SK-N-SH (cell line): ENCODE results near the gene GID4. TPM values are rescaled to one million over a fixed set of nuclear protein-coding genes. Genes with fewer than 3 reads are reported as not detected.

ENCODE experiments used
- CTCF ChIA-PET: fragments of 300-600, 350-600 bp; formaldehyde crosslinking; extraction: SDS; loops from one replicate; lab custom pipeline; 2021; lab: Yijun Ruan, JAX
- POLR2A ChIA-PET: fragments of 350-600 bp; sonication (Branson Sonifier 250); formaldehyde crosslinking; extraction: SDS; loops from one replicate; lab custom pipeline; 2020; ENCODE audit warnings: antibody characterized with exemption, inconsistent platforms; lab: Yijun Ruan, JAX
- DNase-seq: peaks from one replicate; pipeline ENCODE4 v3.0.0; 2012
- H2AFZ ChIP-seq: fragments of 200-600 bp; sonication (generic); 2 replicates; pipeline ENCODE4 v1.8.1; 2016; ENCODE audit warnings: antibody characterized with exemption, mild to moderate bottlenecking, low read depth
- H3F3A ChIP-seq: fragments of 200-600 bp; sonication (generic); replicated peaks from 2 replicates; pipeline ENCODE3; 2016; ENCODE audit warnings: antibody characterized with exemption, mild to moderate bottlenecking; ENCODE audit not compliant: insufficient read depth
- H3K27ac ChIP-seq, 2 experiments: fragments of 200-500 bp in 1 of 2; fragments of 200-600 bp in 1 of 2; sonication (Bioruptor generic) in 1 of 2; sonication (generic), shearing (Covaris generic) in 1 of 2; 2 replicates each; pipeline versions ENCODE4 v1.5.1 to v1.6.1; 2014 to 2016; ENCODE audit warnings: low read depth in 2 of 2, inconsistent platforms in 1 of 2, low read length in 1 of 2, mild to moderate bottlenecking in 1 of 2, mixed read lengths in 1 of 2
- H3K27me3 ChIP-seq: fragments of 200-600 bp; sonication (generic), shearing (Covaris generic); 2 replicates; pipeline ENCODE4 v1.6.1; 2016; ENCODE audit warnings: mixed run types; ENCODE audit not compliant: insufficient read depth
- H3K36me3 ChIP-seq, 2 experiments: fragments of 200-500 bp in 1 of 2; fragments of 200-600 bp in 1 of 2; sonication (Bioruptor generic) in 1 of 2; sonication (generic) in 1 of 2; replicated peaks in 1 of 2; 2 replicates each; pipeline versions ENCODE3 to v1.5.1; 2014 to 2016; ENCODE audit warnings: low read length in 1 of 2, mild to moderate bottlenecking in 1 of 2; ENCODE audit not compliant: insufficient read depth in 2 of 2, control insufficient read depth in 1 of 2
- H3K4me1 ChIP-seq, 2 experiments: fragments of 200-500 bp in 1 of 2; fragments of 200-600 bp in 1 of 2; sonication (Bioruptor generic) in 1 of 2; sonication (generic), shearing (Covaris generic) in 1 of 2; 2 replicates each; pipeline versions ENCODE4 v1.5.1 to v1.6.1; 2014 to 2016; ENCODE audit warnings: low read depth in 1 of 2, low read length in 1 of 2, mixed run types in 1 of 2; ENCODE audit not compliant: insufficient read depth in 2 of 2, control insufficient read depth in 1 of 2
- H3K4me2 ChIP-seq: fragments of 200-600 bp; sonication (generic), shearing (Covaris generic); 2 replicates; pipeline ENCODE4 v1.6.1; 2017; ENCODE audit warnings: mixed run types
- H3K4me3 ChIP-seq, 2 experiments: fragments of 200-500 bp in 1 of 2; fragments of 200-600 bp in 1 of 2; sonication (Bioruptor generic) in 1 of 2; sonication (generic), shearing (Covaris generic) in 1 of 2; 2 replicates each; pipeline versions ENCODE4 v1.5.1 to v1.8.1; 2014 to 2016; ENCODE audit warnings: low read depth in 2 of 2, inconsistent platforms in 1 of 2, low read length in 1 of 2, mild to moderate bottlenecking in 1 of 2, mixed read lengths in 1 of 2, moderate library complexity in 1 of 2
- H3K79me2 ChIP-seq: fragments of 200-600 bp; sonication (generic); 2 replicates; pipeline ENCODE4 v1.8.1; 2017; ENCODE audit warnings: mild to moderate bottlenecking; ENCODE audit not compliant: insufficient read depth
- H3K9ac ChIP-seq: fragments of 200-600 bp; sonication (generic); 2 replicates; pipeline ENCODE4 v1.6.1; 2017; ENCODE audit warnings: mixed run types
- H3K9me2 ChIP-seq: fragments of 200-600 bp; sonication (generic); 2 replicates; pipeline ENCODE4 v1.6.1; 2017; ENCODE audit warnings: mixed run types
- H3K9me3 ChIP-seq: fragments of 200-600 bp; sonication (generic); 2 replicates; pipeline ENCODE4 v1.6.1; 2017; ENCODE audit warnings: mixed run types, mild to moderate bottlenecking, moderate library complexity
- H4K20me1 ChIP-seq: fragments of 200-600 bp; sonication (generic); 2 replicates; pipeline ENCODE4 v1.6.1; 2017; ENCODE audit warnings: mild to moderate bottlenecking, mixed run types; ENCODE audit not compliant: insufficient read depth
- CTCF ChIP-seq: fragments of 200-600 bp; sonication (generic); IDR thresholded peaks from 2 replicates; pipeline ENCODE4 v1.6.1; 2017; ENCODE audit warnings: antibody characterized with exemption, mild to moderate bottlenecking, moderate library complexity
- ELF1 ChIP-seq: IDR thresholded peaks from 2 replicates; pipeline ENCODE4 v1.4.0; 2012
- GABPA ChIP-seq: IDR thresholded peaks from 2 replicates; pipeline ENCODE4 v1.4.0; 2012; ENCODE audit warnings: low read depth, mild to moderate bottlenecking
- GATA2 ChIP-seq: sonication (generic); formaldehyde crosslinking; IDR thresholded peaks from 2 replicates; pipeline ENCODE4 v1.5.0; 2020; ENCODE audit warnings: mild to moderate bottlenecking, missing genetic modification reagents
- NFIC ChIP-seq: IDR thresholded peaks from 2 replicates; pipeline ENCODE4 v1.4.0; 2012; ENCODE audit warnings: borderline replicate concordance
- NRF1 ChIP-seq: IDR thresholded peaks from 2 replicates; pipeline ENCODE4 v1.6.1; 2012; ENCODE audit warnings: low read depth, mild to moderate bottlenecking, low read length
- RCOR1 ChIP-seq: fragments of 150-350 bp; IDR thresholded peaks from 2 replicates; pipeline ENCODE4 v1.6.1; 2017; ENCODE audit warnings: antibody characterized with exemption, low read length
- REST ChIP-seq: IDR thresholded peaks from 2 replicates; pipeline ENCODE4 v1.6.1; 2012; ENCODE audit warnings: mild to moderate bottlenecking, low read depth, low read length, moderate library complexity
- WGBS: methylation state at CpG from one replicate; pipeline ENCODE4 v1.1.6; 2017; ENCODE audit warnings: low lambda C conversion rate; 5-methylcytosine and 5-hydroxymethylcytosine counted together
- polyA plus RNA-seq, 3 experiments: library from polyadenylated mRNA; depleted of rRNA; stranded (reverse); fragments of >200 nt; gene quantifications; 2 replicates each; pipeline ENCODE4 v1.2.3, GENCODE V29; 2012
- TF ChIP-seq, protein P1 (sequence below): fragments of 150-350 bp; IDR thresholded peaks from 2 replicates; pipeline ENCODE4 v1.6.1; 2016; ENCODE audit warnings: mild to moderate bottlenecking, low read depth, low read length

GID4 gene
- polyA plus RNA-seq, 1 of the 3 experiments (the other 2 are of a cell fraction): 4.3 TPM

DNA sequence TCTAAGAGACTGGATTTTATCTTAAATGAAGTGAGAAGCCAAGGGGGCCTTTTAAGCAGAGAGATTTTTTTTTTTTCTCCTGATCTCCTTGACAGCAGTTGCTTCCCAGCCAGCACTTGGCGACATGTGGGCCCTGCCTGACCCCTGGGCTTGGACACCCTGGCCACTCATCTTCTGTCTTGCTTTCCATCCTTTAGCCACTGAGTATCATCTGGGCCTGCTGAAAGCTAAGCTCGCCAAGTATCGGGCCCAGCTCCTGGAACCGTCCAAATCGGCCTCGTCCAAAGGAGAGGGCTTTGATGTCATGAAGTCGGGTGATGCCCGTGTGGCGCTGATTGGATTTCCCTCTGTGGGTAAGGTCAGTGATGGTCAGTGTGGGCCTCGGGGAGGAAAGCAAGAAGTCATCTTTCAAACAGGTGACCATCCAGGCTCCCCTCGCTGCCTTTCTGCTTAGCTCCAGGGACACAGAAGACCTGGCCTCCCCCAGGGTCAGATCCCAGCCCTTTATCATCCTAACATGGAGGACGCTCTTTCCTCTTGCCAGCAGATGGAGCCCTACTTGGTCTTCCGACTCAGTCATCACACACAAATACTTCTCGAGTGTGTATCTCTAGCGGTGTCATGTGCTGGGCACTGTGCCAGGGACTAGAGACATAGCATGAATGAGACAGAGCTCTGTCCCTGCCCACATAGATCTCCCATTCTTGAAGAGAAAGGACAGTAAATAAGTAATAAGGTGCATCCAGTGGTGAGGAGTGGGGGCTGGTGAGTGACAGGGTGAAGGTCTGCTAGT lies 54.6 kb downstream of the GID4 start:
- POLR2A ChIA-PET: no interaction called here
- Histone ChIP-seq H3K27ac (no peak overlapping the region), H3K9ac (no peak overlapping the region), H3K27me3 (no peaks in the 10 kb centered on the region), H3K4me2 (no peak overlapping the region), H3K36me3 (peaks cover 31 to 43% of the 10 kb centered on the region in 2 experiments), H3K9me3 (no peaks in the 10 kb centered on the region), H4K20me1 (0 out of 2 replicates have a peak, but pooled peaks cover 1% of the 10 kb centered on the region), H3K9me2 (no peaks in the 10 kb centered on the region), H3F3A (no peaks in the 10 kb centered on the region), H2AFZ (no peak overlapping the region), H3K4me1 (peaks cover 0 to 9% of the 10 kb centered on the region in 2 experiments; a peak in 1 of 4 replicates), H3K79me2 (peaks cover 12% of the 10 kb centered on the region; the same call in 1 of the 2 replicates), H3K4me3 (no peak overlapping the region)
- DNase-seq: no peak
- TF ChIP-seq NFIC: peak; percentile 58
- no peak for TF ChIP-seq GABPA
- TF ChIP-seq CTCF: peak; percentile 51
- CTCF ChIA-PET: interaction anchor here (0.8 kb wide), 1 partner anchor 46 kb away, joined by 3 read pairs; no protein-coding TSS in a partner anchor
- 86% methylated on average over 15 of the region's 15 CpGs for WGBS

- Histone ChIP-seq H3F3A (no peaks in the 10 kb centered on the region), H3K4me2 (no peak overlapping the region), H2AFZ (no peak overlapping the region), H3K9ac (no peak overlapping the region), H3K4me3 (no peak overlapping the region), H3K79me2 (peaks cover 6% of the 10 kb centered on the region; the same call in 1 of the 2 replicates), H3K4me1 (peaks cover 0 to 9% of the 10 kb centered on the region in 2 experiments; a peak in 1 of 4 replicates), H3K36me3 (peaks cover 31 to 49% of the 10 kb centered on the region in 2 experiments), H3K9me2 (no peaks in the 10 kb centered on the region), H3K27ac (no peak overlapping the region), H3K9me3 (no peaks in the 10 kb centered on the region), H4K20me1 (0 out of 2 replicates have a peak, but pooled peaks cover 4% of the 10 kb centered on the region), H3K27me3 (no peaks in the 10 kb centered on the region)
- ChIA-PET POLR2A (no interaction called here), CTCF (no interaction called here)
- no peak for DNase-seq
- 97% methylated on average over 10 of the region's 10 CpGs for WGBS
- no peak for TF ChIP-seq GATA2
- TF ChIP-seq RCOR1: no peak
- no peak for TF ChIP-seq ELF1
- TF ChIP-seq CTCF: no peak
- TF ChIP-seq REST: no peak
- no peak for TF ChIP-seq NFIC
- TF ChIP-seq NRF1: no peak
- TF ChIP-seq, protein P1, sequence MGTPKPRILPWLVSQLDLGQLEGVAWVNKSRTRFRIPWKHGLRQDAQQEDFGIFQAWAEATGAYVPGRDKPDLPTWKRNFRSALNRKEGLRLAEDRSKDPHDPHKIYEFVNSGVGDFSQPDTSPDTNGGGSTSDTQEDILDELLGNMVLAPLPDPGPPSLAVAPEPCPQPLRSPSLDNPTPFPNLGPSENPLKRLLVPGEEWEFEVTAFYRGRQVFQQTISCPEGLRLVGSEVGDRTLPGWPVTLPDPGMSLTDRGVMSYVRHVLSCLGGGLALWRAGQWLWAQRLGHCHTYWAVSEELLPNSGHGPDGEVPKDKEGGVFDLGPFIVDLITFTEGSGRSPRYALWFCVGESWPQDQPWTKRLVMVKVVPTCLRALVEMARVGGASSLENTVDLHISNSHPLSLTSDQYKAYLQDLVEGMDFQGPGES: no peak
Observed at GRCh38 chr17:18094409-18094807, 55.2 kb downstream of the GID4 start.
